Measurements from ENCODE around the gene KMT2D.

The KMT2D gene

DNA sequence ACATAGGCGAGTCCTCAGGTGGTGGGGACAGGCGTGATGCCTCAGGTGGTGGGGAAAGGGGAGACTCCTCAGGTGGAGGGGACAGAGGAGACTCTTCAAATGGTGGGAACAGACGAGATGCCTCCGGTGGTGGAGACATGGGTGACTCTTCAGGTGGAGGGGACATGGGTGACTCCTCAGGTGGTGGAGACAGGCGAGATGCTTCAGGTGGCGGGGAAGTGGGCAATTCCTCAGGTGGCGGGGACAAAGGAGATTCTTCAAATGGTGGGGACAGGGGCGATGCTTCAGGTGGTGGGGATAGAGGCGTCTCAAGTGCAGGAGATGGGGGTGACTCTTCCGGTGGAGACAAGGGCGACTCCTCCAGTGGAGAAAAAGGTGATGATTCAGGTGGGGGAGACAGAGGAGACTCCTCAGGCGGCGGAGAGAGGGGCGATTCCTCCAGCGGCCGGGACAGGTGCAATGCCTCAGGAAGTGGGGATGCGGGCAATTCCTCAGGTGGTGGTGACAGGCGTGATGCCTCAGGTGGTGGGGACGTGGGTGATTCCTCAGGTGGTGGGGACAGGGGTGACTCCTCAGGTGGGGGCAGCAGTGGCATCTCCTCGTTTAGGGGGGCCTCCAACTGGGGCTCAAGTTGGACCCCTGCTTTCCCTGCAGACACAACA is 8.7 kb downstream of the KMT2D start:
- no peak for DNase-seq

DNA sequence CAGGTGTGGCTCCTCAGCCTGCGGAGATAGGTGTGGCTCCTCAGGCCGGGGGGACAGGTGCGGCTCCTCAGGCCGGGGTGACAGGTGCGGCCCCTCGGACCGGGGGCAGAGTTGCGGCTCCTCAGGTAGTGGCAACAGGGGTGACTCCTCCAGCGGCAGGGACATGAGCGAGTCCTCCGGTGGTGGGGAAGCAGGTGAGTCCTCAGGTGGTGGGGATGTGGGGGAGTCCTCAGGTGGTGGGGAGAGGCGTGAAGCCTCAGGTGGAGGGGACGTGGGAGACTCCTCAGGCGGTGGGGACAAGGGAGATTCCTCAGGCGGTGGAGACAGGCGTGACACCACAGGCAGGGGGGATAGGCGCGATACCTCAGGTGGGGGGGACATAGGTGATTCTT is 9.2 kb downstream of the KMT2D start:
- no peak for DNase-seq

DNA sequence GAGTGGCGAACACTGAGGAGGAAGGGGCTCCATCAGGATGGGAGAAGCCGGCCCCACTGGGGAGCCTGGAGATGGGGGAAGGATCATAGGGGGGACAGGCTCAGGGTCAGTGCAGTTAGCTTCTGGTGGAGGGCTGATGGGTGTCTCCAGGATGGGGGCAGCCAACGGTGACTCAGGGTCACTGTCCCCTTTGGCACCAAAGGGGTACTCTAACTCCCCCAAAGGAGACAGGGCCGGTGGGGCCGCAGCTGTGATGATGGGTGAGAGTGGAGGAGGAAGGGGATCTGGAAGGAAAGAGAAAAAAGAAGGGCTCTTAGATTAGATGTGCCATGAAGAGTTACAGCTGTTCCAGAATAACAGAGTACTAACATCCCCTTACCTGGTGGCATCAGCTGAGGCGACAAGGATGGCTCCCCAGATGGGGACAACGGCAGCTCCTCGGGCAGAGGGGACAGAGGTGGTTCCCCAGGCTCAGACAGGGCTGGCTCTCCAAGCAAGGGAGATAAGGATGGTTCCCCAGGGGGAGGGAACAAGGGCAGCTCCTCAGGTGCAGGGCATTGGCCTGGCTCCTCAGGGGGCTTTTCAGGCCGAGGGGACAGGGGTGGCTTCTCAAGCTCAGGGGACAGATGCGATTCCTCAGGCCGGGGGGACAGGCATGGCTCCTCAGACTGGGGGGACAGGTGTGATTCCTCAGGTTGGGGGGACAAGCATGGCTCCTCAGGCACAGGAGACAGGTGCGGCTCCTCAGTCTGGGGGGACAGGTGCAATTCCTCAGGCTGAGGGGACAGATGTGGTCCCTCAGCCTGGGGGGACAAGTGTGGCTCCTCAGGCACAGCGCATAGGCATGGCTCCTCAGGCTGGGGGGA is 9.9 kb downstream of the KMT2D start:
- DNase-seq = no peak

DNA sequence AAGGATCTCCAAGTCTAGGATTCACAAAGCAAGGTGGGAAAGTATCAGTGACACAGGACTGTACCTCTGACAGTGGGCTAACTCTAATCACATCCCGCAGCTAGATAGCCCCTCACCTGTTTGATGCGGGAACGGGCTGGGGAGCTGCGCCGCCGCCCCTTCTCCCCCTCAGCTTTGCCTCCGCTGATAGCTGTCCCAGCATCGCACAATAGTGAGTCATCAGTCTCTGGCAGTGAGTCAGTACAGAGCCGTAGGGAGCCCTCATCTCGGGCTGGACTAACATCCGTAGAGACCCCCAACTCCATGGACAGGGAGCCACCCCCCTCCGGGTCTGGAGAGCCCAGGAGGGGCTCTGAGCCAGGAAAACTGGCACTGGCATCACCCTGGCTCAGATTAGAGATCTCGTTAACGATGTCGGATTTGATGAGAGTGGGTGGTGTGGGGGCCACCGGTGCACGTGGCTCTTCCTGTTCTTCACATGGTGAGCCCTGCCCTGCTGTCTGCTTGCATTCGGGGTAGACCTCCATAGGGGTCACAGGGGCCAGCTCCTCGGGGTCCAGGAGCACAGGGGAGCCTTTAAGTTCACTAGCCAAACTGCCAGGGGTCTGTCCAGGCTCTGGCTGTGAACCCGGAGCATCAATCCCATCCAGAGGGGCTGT is 10.9 kb downstream of the KMT2D start:
- DNase-seq = no peak

DNA sequence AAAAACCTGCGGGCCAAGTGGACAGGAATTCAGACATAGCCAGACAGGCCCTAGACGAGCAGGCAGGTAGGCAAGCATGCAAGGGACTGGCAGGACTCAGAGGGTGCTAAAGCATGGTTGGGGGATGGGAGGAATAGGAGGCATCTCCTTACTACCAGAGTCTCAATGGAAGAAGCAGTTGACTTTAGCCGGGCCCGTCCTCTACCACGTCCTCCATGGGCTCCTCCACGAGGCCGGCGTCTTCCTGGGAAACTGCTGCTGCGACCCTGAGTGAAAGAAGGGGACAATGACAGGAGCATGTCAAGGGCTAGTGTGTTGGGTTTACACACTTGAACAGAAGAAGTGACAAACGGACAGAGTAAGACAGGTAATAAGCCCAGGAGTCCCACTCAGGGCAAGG is 11.6 kb downstream of the KMT2D start:
- DNase-seq = no peak

DNA sequence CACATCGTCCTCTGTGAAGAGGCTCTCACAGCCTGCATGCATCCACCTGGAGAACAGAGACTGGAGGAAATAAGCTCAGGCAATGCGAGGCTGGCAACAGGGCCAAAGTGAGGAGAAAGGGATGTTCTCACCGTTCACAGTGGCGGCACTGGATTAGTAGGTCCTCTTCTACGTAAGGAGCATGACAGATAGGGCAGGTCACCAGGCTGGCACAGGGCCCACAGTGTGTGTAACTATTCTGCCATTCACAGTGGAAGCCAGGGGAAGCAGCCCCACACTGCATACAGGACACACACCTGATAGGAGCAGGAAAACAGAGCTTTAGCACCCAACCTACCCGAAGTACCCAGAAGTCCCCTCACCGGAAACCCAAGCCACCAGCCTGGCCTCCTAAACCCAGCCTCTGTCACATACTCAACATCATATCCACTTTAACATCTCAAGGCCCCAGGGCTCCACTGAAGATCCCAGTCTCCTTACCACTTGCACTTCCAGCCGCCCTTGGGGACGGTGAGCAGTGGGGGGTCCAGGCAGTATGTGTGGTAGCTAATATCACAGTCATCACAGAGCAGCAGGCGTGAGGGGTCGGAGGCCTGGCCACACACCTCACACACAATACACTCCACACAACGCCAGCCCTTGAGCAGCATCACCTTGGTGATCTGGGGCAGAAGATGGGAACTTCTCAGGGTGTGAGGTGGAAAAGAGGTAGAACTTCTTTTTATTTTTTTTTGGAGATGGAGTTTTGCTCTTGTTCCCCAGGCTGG is 14.3 kb downstream of the KMT2D start:
- DNase-seq = no peak

DNA sequence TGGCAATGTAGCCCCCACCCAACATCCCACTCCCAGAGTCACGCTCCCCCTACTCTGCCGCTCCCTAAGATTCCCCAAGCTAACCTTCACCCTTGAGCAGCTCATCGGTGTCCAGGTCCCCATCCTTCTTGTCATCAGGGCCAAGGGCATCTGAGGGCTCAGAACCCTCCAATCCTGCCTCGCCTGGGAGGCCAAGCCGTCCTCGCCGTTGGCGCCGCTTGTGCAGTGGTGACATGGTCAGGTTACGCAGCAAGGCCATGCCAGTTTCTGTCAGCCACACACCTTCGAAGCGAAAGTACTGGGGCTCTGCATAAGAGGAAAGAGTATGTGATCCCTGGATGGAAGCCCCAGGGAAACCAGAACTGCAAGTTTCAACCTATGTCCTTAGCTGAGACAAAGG is 15.9 kb downstream of the KMT2D start:
- no peak for DNase-seq

DNA sequence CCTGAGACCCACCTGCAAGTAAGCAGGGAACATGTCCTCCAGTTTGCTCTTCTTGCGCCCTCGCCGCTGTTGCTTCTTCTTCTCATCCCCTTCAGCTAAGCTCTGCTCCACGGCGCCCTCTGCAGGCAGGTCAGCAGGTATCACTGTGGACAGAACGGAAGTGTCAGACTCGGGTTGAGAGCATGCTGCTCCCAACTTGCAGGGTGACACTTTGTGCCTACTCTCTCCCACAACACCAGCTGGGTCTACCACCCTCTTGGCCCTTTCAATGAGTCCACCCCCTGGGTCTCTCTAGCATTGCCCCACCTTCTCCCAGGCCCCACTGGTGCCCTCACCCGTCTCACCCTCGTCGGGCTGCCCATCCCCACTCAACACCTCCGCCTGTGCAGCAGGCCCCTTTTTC is 16.7 kb downstream of the KMT2D start:
- DNase-seq = peak; percentile 81 to 82

DNA sequence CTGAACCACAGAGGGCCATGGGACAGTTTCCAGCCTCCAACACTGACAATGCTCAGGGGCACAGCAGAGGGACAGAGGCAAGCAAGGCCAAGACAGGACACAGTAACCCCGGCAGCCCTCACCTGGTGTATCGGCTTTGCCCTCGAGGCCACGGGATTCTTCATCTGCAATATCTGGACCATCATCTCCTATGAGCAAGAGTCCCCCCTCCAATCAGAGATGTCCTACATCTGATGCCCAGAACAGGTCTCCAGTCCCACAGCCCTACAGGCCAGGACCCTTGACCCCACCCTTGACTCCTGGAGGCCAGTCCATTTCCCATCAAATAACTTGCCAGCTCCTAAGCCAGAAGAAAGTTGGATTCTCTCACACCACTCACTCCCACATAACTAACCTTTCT is 17.4 kb downstream of the KMT2D start:
- DNase-seq = no peak

DNA sequence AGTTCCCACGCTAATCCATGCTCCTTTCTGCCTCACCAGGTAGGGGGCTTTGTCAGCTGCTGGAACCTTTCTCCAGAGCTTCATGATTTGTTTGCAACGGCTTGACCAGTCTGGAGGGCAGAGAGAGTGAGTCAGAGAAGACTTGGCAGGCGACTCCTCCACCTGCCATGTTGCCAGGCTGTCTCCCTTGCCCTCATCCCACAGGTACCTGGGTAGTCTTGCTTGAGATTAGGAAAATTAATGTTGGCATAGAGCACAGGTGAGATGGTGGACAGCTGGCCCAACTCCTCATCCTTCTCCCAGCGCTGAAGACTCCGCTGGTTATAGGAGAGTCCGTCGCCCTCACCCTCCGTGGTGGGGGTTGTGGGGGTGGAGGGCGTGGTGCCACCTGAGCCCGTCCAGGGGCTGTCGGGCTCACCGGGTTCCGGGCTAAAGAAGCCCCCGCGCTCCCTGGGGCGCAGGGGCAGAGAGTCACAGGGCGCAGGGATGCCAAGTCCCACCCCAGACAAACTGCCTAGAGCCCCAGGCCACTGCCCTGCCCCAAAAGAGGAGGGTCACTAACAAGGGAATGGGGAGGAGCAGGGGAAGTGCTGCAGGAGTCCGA is 18.6 kb downstream of the KMT2D start:
- DNase-seq = no peak

DNA sequence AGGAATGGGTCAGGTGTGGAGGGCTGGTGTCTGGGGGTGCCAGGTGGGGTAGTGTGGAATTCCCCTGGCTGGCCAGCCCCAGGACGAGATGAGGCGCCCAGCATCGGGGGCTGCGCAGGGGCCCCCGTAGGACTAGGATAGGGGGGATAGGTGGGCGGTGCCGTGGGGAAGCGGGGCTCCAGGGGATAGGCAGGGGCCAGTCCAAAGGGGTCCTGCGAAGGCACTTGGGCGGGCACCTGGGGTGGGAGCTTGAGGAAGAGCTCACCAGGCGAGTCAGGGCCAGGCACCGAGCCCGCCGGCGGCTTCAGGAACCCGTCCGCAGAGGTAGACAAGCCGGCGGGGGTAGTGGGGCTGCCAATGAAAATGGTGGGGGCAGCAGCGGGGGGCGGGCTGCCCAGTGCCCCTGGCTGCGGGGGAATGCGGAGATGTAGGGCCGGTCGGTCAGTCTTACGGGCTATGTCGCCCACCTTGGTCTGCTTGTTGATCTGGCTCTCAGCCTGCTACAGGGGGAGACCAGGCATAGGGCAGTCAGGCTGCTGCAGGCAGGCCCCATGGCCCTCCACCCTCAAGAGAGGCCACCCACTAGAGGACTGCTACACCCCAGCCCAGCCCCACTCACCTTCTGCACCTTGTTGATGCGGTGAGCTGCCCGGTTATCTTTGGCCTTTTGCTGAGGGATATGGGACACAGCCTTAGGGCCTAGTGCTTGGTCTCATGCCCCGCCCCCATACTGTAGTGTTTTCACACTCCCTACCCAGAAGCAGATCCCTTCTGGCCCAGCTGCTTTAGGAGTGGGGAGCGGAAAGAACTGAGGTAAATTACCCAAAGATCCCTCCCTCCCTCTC is 19.3 kb downstream of the KMT2D start:
- no peak for DNase-seq

DNA sequence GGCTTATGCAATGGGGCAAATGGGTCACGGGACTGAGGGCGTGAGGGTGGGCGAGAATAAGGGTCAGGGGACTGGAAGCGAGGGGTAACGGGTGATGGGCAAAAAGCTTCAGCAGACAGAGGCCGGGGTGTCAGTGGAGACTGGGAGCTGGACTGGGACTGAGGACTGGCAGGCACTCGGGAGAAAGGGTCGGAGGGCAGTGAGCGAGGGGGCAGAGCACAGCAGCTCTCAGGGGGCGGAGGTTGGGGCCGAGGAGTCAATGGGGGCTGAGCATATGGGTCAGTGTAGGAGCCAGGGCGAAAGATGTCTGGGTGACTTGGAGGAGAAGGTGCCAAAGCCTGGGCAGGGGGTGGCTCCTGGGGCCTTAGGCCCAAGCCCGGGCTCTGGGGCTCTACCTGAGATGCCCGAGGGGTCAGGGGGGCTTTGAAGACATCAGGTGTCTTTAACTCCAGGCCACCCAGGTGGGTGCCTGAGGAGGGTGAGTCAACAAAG is 20.2 kb downstream of the KMT2D start:
- DNase-seq = no peak

DNA sequence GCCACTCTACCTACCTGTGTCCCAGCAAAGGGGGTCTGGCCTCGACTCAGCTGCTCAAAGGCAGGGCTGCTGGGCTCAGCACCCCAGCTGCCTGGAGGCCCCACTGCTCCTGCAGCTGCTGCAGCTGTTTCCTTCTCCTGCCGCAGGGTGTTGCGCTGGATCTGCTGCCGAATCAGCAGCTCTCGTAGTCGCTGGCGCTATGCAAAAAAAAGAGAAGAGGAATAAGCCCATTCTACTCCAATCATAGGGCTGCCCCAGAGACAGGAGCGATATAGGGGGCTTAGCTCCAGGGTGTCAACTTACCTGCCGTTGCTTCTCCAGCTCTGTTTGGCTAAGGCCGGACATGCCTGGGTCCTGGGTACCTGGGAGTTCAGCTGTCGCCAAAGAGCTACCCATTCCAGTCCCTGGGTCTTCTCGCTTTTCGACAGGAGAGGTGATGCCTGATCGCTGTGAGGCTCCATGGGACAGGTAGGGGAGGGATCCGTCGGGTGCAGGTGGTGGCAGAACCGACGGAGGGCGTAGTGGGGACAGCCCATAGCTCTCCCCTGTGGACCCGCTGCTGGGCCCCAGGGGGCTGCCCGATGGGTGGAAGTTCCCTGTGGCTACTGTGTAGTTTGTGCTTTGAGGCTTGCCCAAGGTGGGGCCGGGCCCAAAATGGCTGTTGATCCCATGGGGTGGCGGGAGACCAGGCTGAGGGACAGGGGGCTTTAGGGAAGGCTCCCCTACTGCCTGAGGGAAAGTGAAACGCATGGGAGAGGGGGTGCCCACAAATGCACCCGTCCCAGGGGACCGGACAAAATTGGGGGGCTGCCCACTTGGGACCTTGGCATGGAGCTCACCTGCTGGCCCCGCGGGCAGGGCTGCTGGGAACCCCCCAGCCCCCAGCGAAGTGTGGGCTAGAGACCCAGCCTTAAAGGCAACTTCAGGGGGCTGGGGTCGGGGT is 20.9 kb downstream of the KMT2D start:
- no peak for DNase-seq

DNA sequence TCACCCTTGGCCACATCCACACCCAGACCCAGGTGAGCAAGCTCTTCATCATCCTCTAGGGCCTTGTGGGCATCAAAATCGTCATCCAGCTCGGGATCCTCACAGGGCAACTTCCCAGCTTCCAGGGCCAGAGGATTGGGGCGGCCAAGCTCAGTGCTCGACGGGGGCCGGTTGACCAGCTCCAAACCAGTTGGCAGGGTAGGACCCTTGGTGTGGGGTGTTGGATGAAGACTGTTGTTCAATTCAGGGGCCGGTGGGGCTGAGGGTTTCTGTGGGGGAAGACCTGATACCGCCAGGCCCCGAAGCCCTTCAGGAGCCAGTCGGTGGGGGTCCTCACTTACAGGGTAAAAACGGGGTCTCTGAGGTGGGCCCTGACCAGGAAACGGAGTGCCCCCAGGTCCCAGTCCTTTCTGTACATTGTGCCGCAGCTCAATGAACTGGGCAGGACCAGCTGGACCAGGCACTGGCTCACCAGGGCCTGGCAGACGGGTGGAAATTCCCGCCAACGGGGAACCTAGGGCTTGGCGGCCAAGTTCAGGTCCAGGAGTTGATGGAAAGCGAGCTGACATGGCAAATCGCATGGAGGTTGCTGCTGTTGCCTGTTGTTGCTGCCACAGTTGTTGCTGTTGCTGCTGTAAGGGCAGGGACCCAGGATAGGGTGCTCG is 22.2 kb downstream of the KMT2D start:
- no peak for DNase-seq

DNA sequence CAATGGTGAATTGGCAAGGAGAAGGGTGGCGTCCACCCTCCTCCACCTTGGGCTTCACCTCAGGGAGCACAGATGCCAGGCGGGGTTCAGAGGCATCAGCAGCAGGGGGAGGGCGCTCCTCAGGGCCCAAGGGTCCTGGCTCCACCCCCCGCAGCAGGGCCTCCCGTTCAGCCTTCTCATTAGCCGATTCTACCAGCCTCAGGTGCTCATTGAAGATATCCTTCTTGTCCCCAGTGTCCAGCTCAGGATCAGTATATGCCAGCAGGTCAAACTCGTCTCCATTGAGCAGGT is 22.7 kb downstream of the KMT2D start:
- DNase-seq = no peak

DNA sequence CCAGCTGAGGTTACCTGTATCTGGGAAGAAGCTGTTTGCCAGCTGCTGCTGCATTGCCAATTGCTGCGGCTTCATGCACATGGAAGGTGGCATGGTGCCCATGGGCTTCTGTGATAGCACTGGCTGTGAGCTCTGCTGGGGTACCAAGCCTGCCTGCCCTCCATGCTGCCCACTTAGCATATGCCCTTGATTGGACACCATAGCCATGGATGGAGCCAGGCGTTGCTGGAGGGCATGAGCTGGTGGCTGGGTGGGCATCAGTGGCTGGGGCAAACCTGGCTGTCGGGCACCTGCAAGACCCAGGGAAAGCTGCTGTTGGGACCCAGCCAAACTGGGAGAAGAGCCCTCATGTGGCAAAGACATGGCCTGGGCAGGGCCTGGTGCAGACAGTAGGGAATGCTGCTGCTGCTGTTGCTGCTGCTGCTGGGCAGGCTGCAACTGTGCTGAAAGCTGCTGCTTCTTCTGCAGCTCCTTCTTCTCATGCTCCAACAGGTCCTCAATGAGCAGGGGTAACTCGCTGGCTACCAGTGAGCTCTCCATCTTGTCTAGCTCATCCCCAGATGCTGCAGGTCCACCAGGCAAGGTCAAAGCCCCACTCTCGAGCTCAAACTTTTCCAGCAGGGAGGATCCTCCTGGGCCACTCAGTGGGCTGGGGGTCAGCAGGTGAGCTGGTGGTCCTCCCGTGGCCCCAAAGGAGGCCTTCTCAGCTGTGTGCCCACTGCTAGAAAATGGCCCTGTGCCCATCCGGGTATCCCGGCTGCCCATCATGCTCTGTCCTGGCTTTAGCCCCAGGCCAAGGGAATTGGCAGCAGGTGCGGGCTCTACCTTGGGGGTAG is 23.3 kb downstream of the KMT2D start:
- DNase-seq = no peak

DNA sequence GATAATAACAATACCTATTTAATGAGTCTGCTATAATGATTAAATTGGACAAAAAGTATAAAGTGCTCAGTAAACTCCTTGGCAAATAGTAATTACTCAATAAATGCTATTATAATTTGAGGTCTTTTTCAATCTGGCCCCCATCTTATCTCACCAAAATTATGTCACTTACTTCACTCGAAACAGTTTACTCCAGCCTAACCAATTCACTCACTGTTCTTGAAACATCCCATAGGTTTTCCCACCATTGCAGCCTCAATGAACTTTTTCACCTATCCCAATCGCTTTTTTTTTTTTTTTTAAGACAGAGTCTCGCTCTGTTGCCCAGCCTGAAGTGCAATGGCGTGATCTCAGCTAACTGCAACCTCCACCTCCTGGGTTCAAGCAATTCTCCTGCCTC is 24.6 kb downstream of the KMT2D start:
- DNase-seq = no peak

DNA sequence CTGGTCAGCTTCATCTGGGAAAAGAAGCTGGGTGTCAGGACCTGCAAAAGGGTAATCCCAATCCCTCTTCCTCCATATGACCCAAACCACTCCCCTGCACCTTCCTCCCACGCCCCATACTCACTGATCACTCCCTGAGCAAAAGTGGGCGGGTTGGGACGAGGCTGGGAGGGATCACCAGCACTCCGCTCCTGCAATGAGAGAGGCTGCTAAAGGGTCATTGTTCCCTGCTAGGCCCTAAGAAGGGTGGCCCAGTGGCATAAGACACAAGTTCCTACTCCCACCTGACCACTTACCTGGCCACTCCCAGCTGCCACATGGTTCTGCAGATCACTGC is 26.3 kb downstream of the KMT2D start:
- DNase-seq = no peak

DNA sequence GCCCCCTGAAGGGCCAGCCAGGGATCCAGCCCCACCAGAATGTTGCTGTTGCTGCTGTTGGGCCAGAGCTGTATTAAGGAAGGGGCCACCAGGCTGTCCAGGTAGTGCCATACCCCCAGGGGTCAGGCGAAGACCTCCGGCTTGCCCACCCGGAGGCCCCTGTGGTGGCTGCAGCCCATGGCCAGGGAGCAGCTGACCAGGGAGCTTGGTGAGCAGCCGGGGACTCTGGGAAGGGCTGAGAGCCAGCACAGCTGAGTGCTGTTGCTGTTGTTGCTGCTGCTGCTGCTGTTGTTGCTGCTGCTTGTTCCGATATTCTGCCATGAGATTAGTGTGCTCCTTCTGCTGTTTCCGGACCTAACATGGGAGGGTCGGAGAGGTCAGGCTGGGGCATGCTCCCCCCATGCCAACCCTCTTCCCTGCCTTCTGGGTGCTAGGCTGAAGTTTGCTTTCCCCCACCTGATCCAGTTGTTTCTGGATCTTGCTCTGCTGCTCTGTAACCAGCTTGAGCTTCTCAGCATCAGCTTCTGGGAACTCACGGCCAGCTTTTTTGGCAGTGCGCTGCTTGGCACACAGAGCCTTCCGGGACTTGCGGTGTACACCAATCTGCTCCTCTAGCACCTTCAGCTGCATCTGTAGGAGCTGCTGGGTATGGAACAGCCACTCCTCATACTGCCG is 26.8 kb downstream of the KMT2D start:
- DNase-seq = no peak

Data from CD4-positive, alpha-beta T cell treated with Interleukin-4 for 1 hour (primary cell).